Measurements from ENCODE around the gene LRRC36. TPM values are rescaled to one million over a fixed set of nuclear protein-coding genes. Genes with fewer than 3 reads are reported as not detected.
A peak's percentile ranks its signal among the peaks of the same experiment; 100 is the strongest.

Gene LRRC36
- total and polyA plus RNA-seq, 2 donors (not counting 3 experiments of a cell fraction or from before 2014, with no cell fraction given) = 0.30 to 2.0 TPM

DNA sequence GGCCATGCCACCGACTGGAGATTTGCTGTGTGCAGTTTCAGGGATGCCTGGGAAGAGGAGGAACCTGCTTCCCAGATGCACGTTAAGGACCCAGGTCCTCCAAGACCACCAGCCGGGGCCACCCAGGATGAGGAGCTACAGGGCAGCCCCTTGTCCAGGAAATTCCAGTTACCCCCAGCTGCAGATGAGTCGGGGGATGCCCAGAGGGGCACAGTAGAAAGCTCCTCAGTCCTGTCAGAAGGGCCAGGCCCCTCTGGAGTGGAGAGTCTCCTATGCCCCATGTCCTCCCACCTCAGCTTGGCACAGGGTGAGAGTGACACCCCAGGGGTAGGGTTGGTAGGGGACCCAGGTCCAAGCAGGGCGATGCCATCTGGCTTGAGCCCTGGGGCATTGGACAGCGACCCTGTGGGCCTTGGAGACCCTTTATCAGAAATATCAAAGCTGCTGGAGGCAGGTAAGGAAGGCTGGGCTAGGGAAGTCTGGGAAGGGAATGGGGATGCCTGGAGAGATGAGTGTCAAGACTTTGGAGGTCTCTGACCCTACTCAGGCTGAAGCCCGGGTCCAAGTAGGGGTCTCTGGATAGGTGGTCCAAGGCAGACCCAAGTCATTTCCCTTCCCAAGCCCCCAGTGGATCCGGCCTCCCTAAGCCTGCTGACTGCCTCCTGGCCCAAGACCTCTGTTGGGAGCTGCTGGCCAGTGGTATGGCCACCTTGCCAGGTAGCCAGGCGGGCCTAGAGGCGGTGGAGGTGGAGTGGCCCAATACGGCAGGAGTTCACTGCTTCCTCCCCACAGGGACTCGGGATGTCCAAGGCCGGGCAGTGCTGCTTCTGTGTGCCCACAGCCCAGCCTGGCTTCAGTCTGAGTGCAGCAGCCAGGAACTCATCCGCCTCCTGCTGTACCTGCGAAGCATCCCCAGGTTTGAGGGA lies 46.3 kb upstream of the LRRC36 start:
- peaks cover 8% of the 10 kb centered on the region for H3K79me2 ChIP-seq (ENCODE audit: control insufficient read depth, insufficient read depth, low read length)
- H3K4me3 ChIP-seq (replicated peaks in 1 of 3; ENCODE audit: insufficient read depth in 1 of 3, low read depth in 1 of 3, low read length in 3 of 3) = no peak overlapping the region
- FAIRE-seq (no peak), DNase-seq (ENCODE audit: low read depth, low spot score) (no peak)
- POLR2A ChIA-PET = no interaction called here
- dilution Hi-C loops (cut with MboI; ENCODE audit: extremely low pct_ligation_motif_present, low sequenced_read_pairs) = no loop called here
- H2AFZ ChIP-seq (ENCODE audit: low read depth, low read length) = no peak overlapping the region
- peaks cover 21% of the 10 kb centered on the region for H3K4me1 ChIP-seq (ENCODE audit: control insufficient read depth, extremely low read depth, insufficient read depth, low read length)
- intact Hi-C loops (cut with micrococcal nuclease) = no loop called here
- no peak for TF ChIP-seq JUN (IDR thresholded peaks at IDR 0.05; ENCODE audit: borderline replicate concordance, insufficient read depth, insufficient read length, low read depth)
- no peaks in the 10 kb centered on the region for H4K20me1 ChIP-seq (replicated peaks; ENCODE audit: control insufficient read depth, extremely low read depth, insufficient read depth, low read length)
- peaks cover 0 to 3% of the 10 kb centered on the region in 2 experiments for H3K36me3 ChIP-seq (ENCODE audit: control insufficient read depth in 2 of 2, extremely low read depth in 1 of 2, insufficient read depth in 2 of 2, low read length in 2 of 2)
- H3K27me3 ChIP-seq (ENCODE audit: control insufficient read depth in 2 of 2, insufficient read depth in 2 of 2, low read length in 2 of 2) = no peaks in the 10 kb centered on the region
- H3K9me1 ChIP-seq (replicated peaks; ENCODE audit: control insufficient read depth, extremely low read depth, insufficient read depth, low read length) = no peaks in the 10 kb centered on the region
- H3K9me3 ChIP-seq (replicated peaks; ENCODE audit: control insufficient read depth, insufficient read depth, low read length) = no peaks in the 10 kb centered on the region
- H3K4me2 ChIP-seq (ENCODE audit: insufficient read depth, low read length) = no peak overlapping the region
- no peak overlapping the region for H3K27ac ChIP-seq (ENCODE audit: insufficient read depth, low read depth, low read length)
- H3K9ac ChIP-seq (replicated peaks; ENCODE audit: extremely low read depth, insufficient read depth, low read length) = no peak overlapping the region
- CTCF ChIA-PET = interaction anchor here (1.0 to 2.7 kb wide), 3 partner anchors 13 to 148 kb away, joined by 3 to 10 read pairs (median 4); no protein-coding TSS in a partner anchor
- BruUV-seq (replicated peaks) = TSS peak; percentile 13

DNA sequence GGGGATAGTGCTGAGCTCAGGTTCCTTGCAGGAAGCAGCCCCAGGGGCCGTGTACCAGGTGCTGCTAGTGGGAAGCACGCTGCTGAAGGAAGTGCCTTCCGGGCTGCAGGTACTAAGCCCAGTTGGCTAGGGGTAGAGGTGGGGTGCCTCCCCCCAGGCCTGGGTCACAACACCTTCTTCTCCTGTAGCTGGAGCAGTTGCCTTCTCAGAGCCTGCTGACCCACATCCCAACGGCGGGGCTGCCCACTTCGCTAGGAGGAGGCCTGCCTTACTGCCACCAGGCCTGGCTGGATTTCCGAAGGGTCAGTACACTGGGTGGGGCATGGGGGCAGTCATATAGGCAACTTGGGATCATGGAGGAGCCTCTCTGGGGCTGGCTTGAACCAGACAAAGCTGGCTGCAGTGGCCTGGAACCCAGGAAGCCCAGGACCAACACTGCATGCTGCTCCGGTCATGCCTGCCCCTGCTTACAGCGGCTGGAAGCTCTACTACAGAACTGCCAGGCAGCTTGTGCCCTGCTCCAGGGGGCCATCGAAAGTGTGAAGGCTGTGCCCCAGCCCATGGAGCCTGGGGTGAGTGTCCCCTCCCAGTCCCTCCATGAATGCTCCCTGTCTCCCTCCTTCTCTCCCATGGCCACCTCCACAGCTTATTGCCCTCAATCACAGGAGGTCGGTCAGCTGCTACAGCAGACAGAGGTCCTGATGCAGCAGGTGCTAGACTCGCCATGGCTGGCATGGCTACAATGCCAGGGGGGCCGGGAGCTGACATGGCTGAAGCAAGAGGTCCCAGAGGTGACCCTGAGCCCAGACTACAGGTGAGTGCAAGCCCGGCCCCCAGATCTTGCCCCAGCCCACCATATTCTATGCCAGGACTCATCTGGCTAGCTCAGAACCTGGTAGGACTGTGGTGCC lies 44.8 kb upstream of the LRRC36 start:
- H2AFZ ChIP-seq (ENCODE audit: low read depth, low read length) = no peak overlapping the region
- no peak overlapping the region for H3K9ac ChIP-seq (replicated peaks; ENCODE audit: extremely low read depth, insufficient read depth, low read length)
- TF ChIP-seq, protein P1, sequence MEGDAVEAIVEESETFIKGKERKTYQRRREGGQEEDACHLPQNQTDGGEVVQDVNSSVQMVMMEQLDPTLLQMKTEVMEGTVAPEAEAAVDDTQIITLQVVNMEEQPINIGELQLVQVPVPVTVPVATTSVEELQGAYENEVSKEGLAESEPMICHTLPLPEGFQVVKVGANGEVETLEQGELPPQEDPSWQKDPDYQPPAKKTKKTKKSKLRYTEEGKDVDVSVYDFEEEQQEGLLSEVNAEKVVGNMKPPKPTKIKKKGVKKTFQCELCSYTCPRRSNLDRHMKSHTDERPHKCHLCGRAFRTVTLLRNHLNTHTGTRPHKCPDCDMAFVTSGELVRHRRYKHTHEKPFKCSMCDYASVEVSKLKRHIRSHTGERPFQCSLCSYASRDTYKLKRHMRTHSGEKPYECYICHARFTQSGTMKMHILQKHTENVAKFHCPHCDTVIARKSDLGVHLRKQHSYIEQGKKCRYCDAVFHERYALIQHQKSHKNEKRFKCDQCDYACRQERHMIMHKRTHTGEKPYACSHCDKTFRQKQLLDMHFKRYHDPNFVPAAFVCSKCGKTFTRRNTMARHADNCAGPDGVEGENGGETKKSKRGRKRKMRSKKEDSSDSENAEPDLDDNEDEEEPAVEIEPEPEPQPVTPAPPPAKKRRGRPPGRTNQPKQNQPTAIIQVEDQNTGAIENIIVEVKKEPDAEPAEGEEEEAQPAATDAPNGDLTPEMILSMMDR (IDR thresholded peaks at IDR 0.05; ENCODE audit: extremely low read depth in 1 of 2, insufficient read depth in 1 of 2, low read depth in 1 of 2, low read length in 2 of 2) = no peak
- TF ChIP-seq POLR2A (IDR thresholded peaks at IDR 0.05; ENCODE audit: low read depth, low read length) (no peak), GATA2 (IDR thresholded peaks at IDR 0.05; ENCODE audit: insufficient read depth, insufficient read length, low read depth, low read length) (no peak), MYC (IDR thresholded peaks at IDR 0.05; ENCODE audit: low read depth, low read length) (no peak), EZH2 (IDR thresholded peaks at IDR 0.05; ENCODE audit: borderline replicate concordance, low read depth, low read length, severe bottlenecking) (no peak), JUN (IDR thresholded peaks at IDR 0.05; ENCODE audit: borderline replicate concordance, insufficient read depth, insufficient read length, low read depth) (no peak)
- CTCF ChIA-PET = interaction anchor here (0.6 to 2.7 kb wide), 3 partner anchors 21 to 118 kb away, joined by 3 to 10 read pairs (median 9); partner anchors contain the start of gene KCTD19
- no peaks in the 10 kb centered on the region for H3K27me3 ChIP-seq (ENCODE audit: control insufficient read depth in 2 of 2, insufficient read depth in 2 of 2, low read length in 2 of 2)
- FAIRE-seq = no peak
- no TSS peak for BruUV-seq (replicated peaks)
- H3K36me3 ChIP-seq (ENCODE audit: control insufficient read depth in 2 of 2, extremely low read depth in 1 of 2, insufficient read depth in 2 of 2, low read length in 2 of 2) = no peaks in the 10 kb centered on the region
- POLR2A ChIA-PET = no interaction called here
- intact Hi-C loops (cut with micrococcal nuclease) (no loop called here), dilution Hi-C loops (cut with MboI; ENCODE audit: extremely low pct_ligation_motif_present, low sequenced_read_pairs) (no loop called here)
- H3K4me1 ChIP-seq (ENCODE audit: control insufficient read depth, extremely low read depth, insufficient read depth, low read length) = peaks cover 19% of the 10 kb centered on the region
- H3K4me2 ChIP-seq (ENCODE audit: insufficient read depth, low read length) = no peak overlapping the region
- no peaks in the 10 kb centered on the region for H3K9me3 ChIP-seq (replicated peaks; ENCODE audit: control insufficient read depth, insufficient read depth, low read length)
- no peak for DNase-seq (ENCODE audit: low read depth, low spot score)
- H3K4me3 ChIP-seq (replicated peaks in 1 of 3; ENCODE audit: insufficient read depth in 1 of 3, low read depth in 1 of 3, low read length in 3 of 3) = no peak overlapping the region
- no peaks in the 10 kb centered on the region for H4K20me1 ChIP-seq (replicated peaks; ENCODE audit: control insufficient read depth, extremely low read depth, insufficient read depth, low read length)
- no peak overlapping the region for H3K27ac ChIP-seq (ENCODE audit: insufficient read depth, low read depth, low read length)
- no peaks in the 10 kb centered on the region for H3K9me1 ChIP-seq (replicated peaks; ENCODE audit: control insufficient read depth, extremely low read depth, insufficient read depth, low read length)
- H3K79me2 ChIP-seq (ENCODE audit: control insufficient read depth, insufficient read depth, low read length) = peaks cover 2% of the 10 kb centered on the region
